GM18526 (cell line): Measurements from ENCODE around the gene BST2.

ENCODE experiments used
- POLR2A ChIP-seq: IDR thresholded peaks from 3 replicates; pipeline ENCODE4 v1.6.1; 2011; ENCODE audit not compliant: insufficient read length; ENCODE audit errors: extremely low read depth

Gene BST2

GRCh38 chr19:17379221-17379631 lies 26.2 kb downstream of the BST2 start:
- TF ChIP-seq POLR2A = no peak

GRCh38 chr19:17378271-17378670 lies 27.2 kb downstream of the BST2 start:
- TF ChIP-seq POLR2A = no peak

GRCh38 chr19:17376935-17377600 lies 28.4 kb downstream of the BST2 start, which contains the start of gene PLVAP:
Gene PLVAP, minus strand, starts transcription at chr19:17377342. Its CDS starts 54 bp downstream, at chr19:17377288.
- no peak for TF ChIP-seq POLR2A

GRCh38 chr19:17370026-17370587 lies 35.3 kb downstream of the BST2 start:
- no peak for TF ChIP-seq POLR2A

GRCh38 chr19:17365361-17365760 lies 40.1 kb downstream of the BST2 start:
- no peak for TF ChIP-seq POLR2A

GRCh38 chr19:17359905-17360800 lies 45.3 kb downstream of the BST2 start:
- TF ChIP-seq POLR2A = no peak

- no peak for TF ChIP-seq POLR2A
Observed at GRCh38 chr19:17358395-17358794, 47.0 kb downstream of the BST2 start.

GRCh38 chr19:17357724-17358123 lies 47.7 kb downstream of the BST2 start:
- TF ChIP-seq POLR2A = no peak

GRCh38 chr19:17357078-17357666 lies 48.3 kb downstream of the BST2 start:
- TF ChIP-seq POLR2A = no peak

- no peak for TF ChIP-seq POLR2A
Observed at GRCh38 chr19:17353386-17353785, 52.0 kb downstream of the BST2 start.
